HT-29 (cell line): ENCODE measurements around the gene N4BP2L1. TPM values are rescaled to one million over a fixed set of nuclear protein-coding genes. Genes with fewer than 3 reads are reported as not detected.
"Not testable (repeated sequence)": the region's sequence is repeated elsewhere in the genome, so short reads cannot be mapped to it uniquely, and the experiment has no call there.

Source experiments
- DNase-seq: peaks from one replicate; pipeline ENCODE4 v3.0.0-alpha.2; 2015; ENCODE audit warnings: low spot score
- small RNA-seq: library from RNA; depleted of rRNA; stranded (forward); fragments of <200 nt; gene quantifications from one replicate; pipeline ENCODE3, GENCODE V24; 2014
- total RNA-seq: library from RNA; depleted of rRNA; stranded (reverse); fragments of >200 nt; shearing (Covaris generic); gene quantifications from 2 replicates; pipeline ENCODE4 v1.2.3, GENCODE V29; 2014; rRNA removed

N4BP2L1 gene
- total RNA-seq, 1 experiment from 2014 or later, result not detected

DNA sequence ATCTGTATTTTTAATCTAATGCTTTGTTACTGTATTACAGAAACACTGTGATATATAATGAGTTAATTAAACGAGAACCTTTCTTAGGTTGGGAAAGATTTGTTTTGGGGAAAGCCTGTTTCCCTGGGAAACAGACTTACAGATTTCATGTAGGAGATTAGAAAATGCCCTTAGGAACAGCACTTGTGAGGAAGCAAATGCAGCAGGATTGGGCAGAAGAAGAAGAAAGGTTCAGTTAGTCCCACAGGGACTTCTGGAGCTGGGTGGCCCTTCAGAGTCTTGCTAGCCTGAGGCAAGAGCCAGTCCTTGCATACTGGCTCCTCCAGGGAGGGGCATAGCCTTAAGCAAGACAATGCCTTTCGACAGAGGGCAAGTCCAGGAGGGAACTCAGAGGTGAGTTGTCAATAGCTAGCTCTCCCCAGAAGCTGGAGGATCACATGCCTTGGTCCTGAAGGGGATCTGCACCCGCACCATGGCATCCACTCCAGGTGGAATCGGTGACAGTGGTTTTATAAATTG, 36.8 kb downstream of the N4BP2L1 start:
- DNase-seq, result no peak

DNA sequence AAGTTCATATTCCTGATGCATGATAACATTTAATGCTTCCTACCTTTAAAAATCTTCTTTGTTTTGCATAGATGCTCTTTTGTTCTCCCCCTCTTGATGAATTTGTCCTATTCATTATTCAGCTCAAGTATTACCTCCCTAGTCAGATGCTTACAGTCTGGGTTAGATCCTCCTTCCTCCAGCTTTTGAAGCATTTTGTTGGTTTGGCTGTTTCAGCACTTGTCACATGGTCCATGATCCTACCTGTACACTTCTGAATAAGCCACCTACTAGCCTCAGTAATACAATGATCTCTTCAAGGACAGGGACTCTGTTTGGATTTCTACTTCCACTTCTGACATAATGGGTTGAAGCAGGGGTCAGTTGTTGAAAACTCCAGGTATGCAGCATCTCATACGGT, 37.4 kb downstream of the N4BP2L1 start:
- no peak for DNase-seq

DNA sequence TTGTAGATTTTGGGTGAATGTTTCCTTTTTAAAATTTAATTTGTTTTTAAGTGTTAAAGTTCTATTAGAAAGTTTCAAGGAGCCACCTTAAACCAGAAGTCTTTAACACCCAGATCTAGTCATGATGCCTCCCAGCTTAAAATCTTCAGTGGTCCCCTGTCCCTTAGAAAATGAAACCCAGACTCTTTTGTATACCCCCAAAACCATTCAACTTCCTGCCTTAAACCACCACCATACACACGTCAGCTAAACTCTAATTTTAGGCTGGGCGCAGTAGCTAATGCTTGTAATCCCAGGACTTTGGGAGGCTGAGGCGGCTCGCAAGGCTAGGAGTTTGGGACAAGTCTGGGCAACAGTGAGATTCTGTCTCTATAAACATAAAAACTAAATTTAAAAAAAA, 37.9 kb downstream of the N4BP2L1 start:
- no peak for DNase-seq

- no peak for DNase-seq
Measured at GRCh38 chr13:32385410-32385809, 42.5 kb downstream of the N4BP2L1 start.

DNA sequence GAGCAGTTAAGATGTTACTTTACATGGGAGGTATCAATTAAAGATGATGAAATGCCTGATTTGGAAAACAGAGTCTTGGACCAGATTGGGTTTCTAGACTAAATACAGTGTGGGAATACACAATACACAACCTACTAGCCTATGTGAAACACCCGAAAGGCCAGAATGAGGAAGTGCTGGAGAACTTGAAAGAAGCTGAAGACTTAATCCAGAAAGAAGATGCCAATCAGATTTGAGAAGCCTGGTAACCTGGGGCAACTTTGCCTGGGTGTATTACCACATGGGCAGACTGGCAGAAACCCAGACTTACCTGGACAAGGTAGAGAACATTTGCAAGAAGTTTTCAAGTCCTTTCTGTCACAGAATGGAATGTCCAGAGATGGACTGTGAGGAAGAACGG, 43.2 kb downstream of the N4BP2L1 start:
- no peak for DNase-seq

DNA sequence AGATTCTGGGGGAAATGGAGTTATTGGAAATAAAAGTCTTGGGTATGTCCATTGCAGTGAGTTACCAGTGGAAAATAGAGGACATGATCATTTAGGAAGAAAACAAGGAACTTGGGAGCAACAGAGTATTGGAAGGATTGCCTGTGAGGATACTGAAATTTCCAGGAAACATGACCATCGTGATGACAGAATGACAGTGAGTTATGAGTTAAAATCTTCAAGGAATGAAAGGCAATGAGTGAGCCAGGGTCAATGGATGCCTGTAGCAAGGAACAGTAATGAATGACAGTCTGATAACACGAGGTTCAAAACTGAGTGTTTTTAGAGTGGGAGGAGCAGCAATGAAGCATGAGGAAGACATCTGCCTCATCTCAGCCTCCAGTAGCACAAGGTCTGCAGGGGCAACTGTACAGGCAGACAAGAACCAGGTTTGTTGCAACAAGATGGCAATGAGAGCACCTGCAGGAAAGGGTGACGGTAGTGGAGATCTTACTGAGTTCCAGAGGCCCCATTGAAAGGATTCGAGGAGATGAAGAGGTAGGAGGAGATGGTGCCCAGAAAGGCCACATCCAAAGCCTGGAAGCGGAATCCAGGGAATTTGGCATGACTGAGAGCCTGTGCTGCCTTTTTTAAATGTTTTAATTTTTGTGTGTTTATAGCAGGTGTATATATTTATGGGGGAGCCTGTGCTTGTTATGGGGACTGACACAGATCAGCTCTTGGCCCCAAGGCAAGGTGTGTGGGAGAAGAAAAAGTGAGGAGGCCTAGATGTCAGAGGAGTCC, 43.9 kb downstream of the N4BP2L1 start:
- DNase-seq, result no peak

DNA sequence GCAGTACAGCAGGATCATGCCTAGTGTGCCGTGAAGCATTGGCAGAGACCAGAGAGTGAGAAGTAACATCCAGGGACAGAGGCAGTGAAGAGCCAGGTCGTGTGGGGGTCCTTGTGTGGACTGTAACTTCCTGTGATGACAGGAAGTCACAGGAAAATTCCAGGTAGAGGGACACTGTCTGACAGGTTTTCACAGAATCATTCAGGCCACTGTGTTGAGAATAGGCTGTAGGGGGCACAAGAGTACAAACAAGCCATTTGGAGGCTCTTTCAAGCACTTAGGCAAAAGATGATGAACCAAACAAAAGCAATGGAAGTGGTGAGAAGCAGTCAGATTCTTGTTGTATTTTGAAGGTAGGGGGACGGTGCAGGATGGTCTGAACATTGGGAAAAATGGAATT, 46.4 kb downstream of the N4BP2L1 start:
- peak; percentile 53 for DNase-seq

DNA sequence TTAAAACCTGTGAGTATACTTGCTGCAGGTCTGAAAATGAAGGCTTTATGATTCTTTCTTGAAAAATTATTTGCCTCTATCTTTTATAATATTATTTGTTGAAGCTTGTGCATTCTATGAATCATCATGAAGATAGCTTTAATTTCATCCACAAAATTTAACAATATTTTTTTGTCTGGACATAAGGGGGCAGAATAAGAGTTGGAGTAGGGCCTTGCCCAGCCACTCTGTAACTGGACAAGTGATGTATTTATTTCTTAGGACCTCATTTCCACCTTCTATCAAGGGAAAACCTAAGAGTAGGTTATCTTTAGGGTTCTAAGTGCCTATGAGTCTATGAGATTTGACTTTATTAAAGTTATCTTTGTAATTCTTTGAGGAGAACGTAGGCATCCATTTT, 49.9 kb downstream of the N4BP2L1 start:
- no peak for DNase-seq

DNA sequence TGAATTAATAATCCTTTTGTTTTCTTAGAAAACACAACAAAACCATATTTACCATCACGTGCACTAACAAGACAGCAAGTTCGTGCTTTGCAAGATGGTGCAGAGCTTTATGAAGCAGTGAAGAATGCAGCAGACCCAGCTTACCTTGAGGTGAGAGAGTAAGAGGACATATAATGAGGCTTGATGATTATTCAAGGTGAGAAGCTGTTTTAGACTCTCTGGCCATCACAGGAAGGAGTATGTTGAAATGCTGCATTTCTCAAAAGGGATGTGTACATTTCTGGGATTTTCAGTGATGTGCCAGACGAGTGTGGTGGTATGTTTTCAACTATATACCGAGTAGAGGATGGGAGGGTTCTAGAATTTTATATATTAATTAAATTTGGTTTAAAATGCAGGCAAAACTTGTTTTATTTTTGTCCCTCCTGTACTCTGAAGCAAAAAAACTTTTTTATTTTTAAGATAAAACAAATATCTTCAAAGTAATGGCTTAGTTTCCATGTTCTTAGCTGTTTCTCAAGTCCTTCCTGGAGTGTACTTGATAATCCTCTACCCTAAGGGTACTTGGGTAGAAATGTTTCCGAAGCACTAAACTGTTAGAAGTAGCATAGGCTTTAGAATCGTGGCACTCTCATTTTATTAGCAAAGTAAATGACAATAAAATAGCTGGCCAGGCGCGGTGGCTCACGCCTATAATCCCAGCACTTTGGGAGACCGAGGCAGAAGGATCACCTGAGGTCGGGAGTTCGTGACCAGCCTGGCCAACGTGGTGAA, 51.1 kb downstream of the N4BP2L1 start:
- DNase-seq, result no peak

GRCh38 chr13:32370805-32371204, 57.1 kb downstream of the N4BP2L1 start:
- DNase-seq, result no peak

DNA sequence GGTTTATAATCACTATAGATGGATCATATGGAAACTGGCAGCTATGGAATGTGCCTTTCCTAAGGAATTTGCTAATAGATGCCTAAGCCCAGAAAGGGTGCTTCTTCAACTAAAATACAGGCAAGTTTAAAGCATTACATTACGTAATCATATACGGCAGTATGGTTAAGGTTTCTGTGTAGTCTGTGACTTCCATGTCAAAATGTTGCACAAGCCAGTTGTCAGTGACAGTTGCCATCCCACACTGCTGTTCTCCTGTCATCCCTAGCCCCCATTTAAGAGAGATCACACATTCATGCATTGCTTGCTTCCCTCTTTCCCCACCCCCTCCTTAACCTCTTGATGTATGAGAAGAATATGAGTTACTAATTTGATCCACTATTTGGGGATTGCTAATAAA, 65.4 kb downstream of the N4BP2L1 start:
- DNase-seq, result no peak

- not testable (repeated sequence) for DNase-seq
Measured at GRCh38 chr13:32355935-32356334, 72.0 kb downstream of the N4BP2L1 start.

- no peak for DNase-seq
Measured at GRCh38 chr13:32354040-32354439, 73.9 kb downstream of the N4BP2L1 start.

DNA sequence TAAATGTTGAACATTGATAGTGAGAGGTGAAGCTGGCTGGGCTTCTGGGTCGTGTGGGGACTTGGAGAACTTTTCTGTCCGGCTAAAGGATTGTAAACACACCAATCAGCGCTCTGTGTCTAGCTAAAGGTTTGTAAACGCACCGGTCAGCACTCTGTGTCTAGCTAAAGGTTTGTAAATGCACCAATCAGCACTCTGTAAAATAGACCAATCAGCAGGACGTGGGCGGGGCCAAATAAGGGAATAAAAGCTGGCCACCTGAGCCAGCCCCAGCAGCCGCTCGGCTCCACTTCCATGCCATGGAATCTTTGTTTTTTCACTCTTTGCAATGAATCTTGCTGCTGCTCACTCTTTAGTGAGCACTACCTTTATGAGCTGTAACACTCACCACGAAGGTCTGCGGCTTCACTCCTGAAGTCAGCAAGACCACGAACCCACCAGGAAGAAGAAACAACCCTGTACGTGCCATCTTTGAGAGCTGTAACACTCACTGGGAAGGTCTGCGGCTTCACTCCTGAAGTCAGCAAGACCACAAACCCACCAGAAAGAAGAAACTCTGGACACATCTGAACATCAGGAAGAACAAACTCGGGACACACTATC, 77.0 kb downstream of the N4BP2L1 start:
- not testable (repeated sequence) for DNase-seq

Small RNAs within 50 kb of the gene (small RNA-seq; reads per million reads assigned to genes)
- gene RF00190, result not detected

Other genes starting within 250 kb of the N4BP2L1 start
- 0.10 TPM in 1 of 2 replicates, not detected in the other for gene ZAR1L, start 112.8 kb downstream of the N4BP2L1 start, total RNA-seq
- gene BRCA2, start 112.6 kb downstream of the N4BP2L1 start, total RNA-seq, result 13.6 and 20.0 TPM in 2 replicates
- 66.0 and 68.6 TPM in 2 replicates for gene N4BP2L2, start 110.7 kb upstream of the N4BP2L1 start, total RNA-seq
- 20.3 and 21.0 TPM in 2 replicates for gene PDS5B, start 158.3 kb upstream of the N4BP2L1 start, total RNA-seq